Measurements from ENCODE around the gene ERRFI1.

DNA sequence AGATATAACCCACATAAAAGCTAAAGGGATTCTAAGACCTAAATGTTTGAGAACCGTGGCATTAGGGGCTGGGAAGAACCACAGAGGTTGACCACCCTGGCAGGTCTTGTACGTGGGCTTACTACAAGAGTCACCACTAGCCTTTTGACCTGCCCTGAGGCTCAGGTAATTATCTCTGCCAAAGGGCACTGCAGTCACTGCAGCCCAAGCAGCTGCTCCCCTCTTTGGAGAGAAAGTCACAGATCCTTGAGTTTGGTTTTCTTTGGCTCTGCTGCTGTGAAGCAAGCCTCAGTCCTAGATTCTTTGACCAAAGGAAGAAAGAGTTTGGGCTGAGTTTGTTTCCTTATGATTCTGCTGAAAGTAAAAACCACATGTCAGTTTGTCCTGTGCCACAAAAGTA lies 53.0 kb downstream of the ERRFI1 start:
- TF ChIP-seq CTCF (IDR thresholded peaks at IDR 0.05; ENCODE audit: low read length) (no peak), EZH2 (optimal IDR thresholded peaks at IDR 0.05; ENCODE audit: low read depth, low read length) (no peak)

All from MM.1S (cell line).